HepG2 (cell line): ENCODE measurements around the gene GYS1. TPM values are rescaled to one million over a fixed set of nuclear protein-coding genes. Genes with fewer than 3 reads are reported as not detected.

Experiments used
- ADNP ChIP-seq: sonication (generic); formaldehyde crosslinking; IDR thresholded peaks from 2 replicates; pipeline ENCODE4 v1.4.0; 2020; ENCODE audit warnings: missing genetic modification reagents
- ATF3 ChIP-seq: sonication (generic); formaldehyde crosslinking; IDR thresholded peaks from 2 replicates; pipeline ENCODE4 v1.4.0; 2020; ENCODE audit warnings: missing genetic modification reagents
- FOXA3 ChIP-seq: IDR thresholded peaks from 2 replicates; pipeline ENCODE4 v1.6.1; 2016; ENCODE audit warnings: missing genetic modification reagents, missing compliant biosample characterization
- HMGXB3 ChIP-seq: sonication (generic); formaldehyde crosslinking; IDR thresholded peaks from 2 replicates; pipeline ENCODE4 v1.4.0; 2020; ENCODE audit warnings: missing genetic modification reagents, borderline replicate concordance
- HOXA9 ChIP-seq: sonication (generic); formaldehyde crosslinking; IDR thresholded peaks from 2 replicates; pipeline ENCODE4 v1.8.1; 2022; ENCODE audit warnings: missing genetic modification reagents, mild to moderate bottlenecking, moderate library complexity, borderline replicate concordance
- KDM5B ChIP-seq: sonication (generic); formaldehyde crosslinking; IDR thresholded peaks from 2 replicates; pipeline ENCODE4 v1.4.0; 2020; ENCODE audit warnings: missing genetic modification reagents, mild to moderate bottlenecking, borderline replicate concordance
- LRRFIP1 ChIP-seq: sonication (generic); formaldehyde crosslinking; conservative IDR thresholded peaks from 2 replicates; pipeline ENCODE4 v1.4.0; 2020; ENCODE audit warnings: missing genetic modification reagents
- MAZ ChIP-seq, 2 experiments: sonication (generic) in 1 of 2; formaldehyde crosslinking in 1 of 2; IDR thresholded peaks; 2 replicates each; pipeline versions ENCODE4 v1.5.0 to v1.6.1; 2012 to 2020; ENCODE audit warnings: low read depth in 2 of 2, mild to moderate bottlenecking in 2 of 2, borderline replicate concordance in 1 of 2, improper control_type of control experiment in 1 of 2, low read length in 1 of 2, missing genetic modification reagents in 1 of 2, moderate library complexity in 1 of 2
- NFYB ChIP-seq: sonication (generic); formaldehyde crosslinking; IDR thresholded peaks from 2 replicates; pipeline ENCODE4 v1.4.0; 2020; ENCODE audit warnings: missing genetic modification reagents
- NR2C2 ChIP-seq: sonication (generic); formaldehyde crosslinking; IDR thresholded peaks from 2 replicates; pipeline ENCODE4 v1.4.0; 2020; ENCODE audit warnings: missing genetic modification reagents, mild to moderate bottlenecking, moderate library complexity, borderline replicate concordance
- PHF21A ChIP-seq: sonication (generic); formaldehyde crosslinking; IDR thresholded peaks from 2 replicates; pipeline ENCODE4 v1.5.0; 2020; ENCODE audit warnings: mild to moderate bottlenecking, missing genetic modification reagents
- PLSCR1 ChIP-seq: sonication (generic); formaldehyde crosslinking; IDR thresholded peaks from 2 replicates; pipeline ENCODE4 v1.5.0; 2020; ENCODE audit warnings: missing genetic modification reagents, mild to moderate bottlenecking, borderline replicate concordance
- RFX3 ChIP-seq: IDR thresholded peaks from 2 replicates; pipeline ENCODE4 v1.6.1; 2016; ENCODE audit warnings: missing biosample characterization, missing genetic modification reagents
- ZBTB38 ChIP-seq: sonication (generic); formaldehyde crosslinking; IDR thresholded peaks from 2 replicates; pipeline ENCODE4 v1.5.1; 2020; ENCODE audit warnings: mild to moderate bottlenecking, missing genetic modification reagents
- ZBTB42 ChIP-seq: sonication (generic); formaldehyde crosslinking; IDR thresholded peaks from 2 replicates; pipeline ENCODE4 v1.5.0; 2020; ENCODE audit warnings: mild to moderate bottlenecking, missing genetic modification reagents
- ZNF230 ChIP-seq: sonication (generic); formaldehyde crosslinking; IDR thresholded peaks from 2 replicates; pipeline ENCODE4 v1.4.0; 2020; ENCODE audit warnings: mild to moderate bottlenecking, missing genetic modification reagents
- ZNF446 ChIP-seq: sonication (generic); formaldehyde crosslinking; IDR thresholded peaks from 2 replicates; pipeline ENCODE4 v1.5.0; 2020; ENCODE audit warnings: mild to moderate bottlenecking, missing genetic modification reagents
- ZNF451 ChIP-seq: sonication (generic); formaldehyde crosslinking; IDR thresholded peaks from 2 replicates; pipeline ENCODE4 v1.5.0; 2020; ENCODE audit warnings: mild to moderate bottlenecking, missing genetic modification reagents
- ZNF652 ChIP-seq: IDR thresholded peaks from 2 replicates; pipeline ENCODE4 v1.6.1; 2016; ENCODE audit warnings: low read depth, borderline replicate concordance
- ZNF83 ChIP-seq: sonication (generic); formaldehyde crosslinking; IDR thresholded peaks from 2 replicates; pipeline ENCODE4 v1.4.0; 2020; ENCODE audit warnings: missing genetic modification reagents, mild to moderate bottlenecking, borderline replicate concordance
- polyA plus RNA-seq, 8 experiments: library from polyadenylated mRNA; depleted of rRNA in 3 of 8; stranded (reverse) in 7 of 8; unstranded in 1 of 8; fragments of >200 nt; fragmentation: Illumina TruSeq in 4 of 8; extraction: Trizol in 4 of 8; gene quantifications; 2 replicates each; pipeline versions ENCODE4 v1.2.1 to v1.2.3, GENCODE V29; 2011 to 2016; ENCODE audit warnings: low read depth in 4 of 8, missing spikeins in 1 of 8, mixed read lengths in 1 of 8; ENCODE audit not compliant: insufficient read depth in 1 of 8
- total RNA-seq, 5 experiments: library from RNA; depleted of rRNA; stranded (reverse); fragments of >200 nt; fragmentation: Illumina TruSeq; extraction: Trizol; gene quantifications; 2 replicates each; pipeline ENCODE4 v1.2.3, GENCODE V29; 2016; ENCODE audit warnings: low read depth in 1 of 5

GYS1 gene
- total and polyA plus RNA-seq, 2 of the 13 experiments (the other 11 are each of a cell fraction or from before 2014, with no cell fraction given) = 18.4 to 42.1 TPM

- 0 out of 2 replicates have a peak, but pooled peaks have one; percentile 15 for TF ChIP-seq ZNF451
- peak; percentile 64 for TF ChIP-seq FOXA3
- peak; percentile 31; the same call in 1 of the 2 replicates for TF ChIP-seq PHF21A (CRISPR knock-in tag)
- no peak for TF ChIP-seq ZBTB42 (CRISPR knock-in tag)
- peak; percentile 60 for TF ChIP-seq NFYB (CRISPR knock-in tag)
- peak; percentile 77 for TF ChIP-seq NR2C2 (CRISPR knock-in tag)
- peak; percentile 52; the same call in 1 of the 2 replicates for TF ChIP-seq ZBTB38 (CRISPR knock-in tag)
- TF ChIP-seq ZNF83 (CRISPR knock-in tag) = 0 out of 2 replicates have a peak, but pooled peaks have one; percentile 19
- no peak for TF ChIP-seq HMGXB3
- TF ChIP-seq RFX3 = no peak
- TF ChIP-seq ADNP = no peak
- TF ChIP-seq MAZ (IDR thresholded peaks at IDR 0.05; ENCODE audit: borderline replicate concordance, low read depth, low read length) = no peak
- TF ChIP-seq MAZ (CRISPR knock-in tag; IDR thresholded peaks at IDR 0.05; ENCODE audit: low read depth) = peak; percentile 80; the same call in 1 of the 2 replicates
- peak; percentile 85 for TF ChIP-seq KDM5B (CRISPR knock-in tag)
- no peak for TF ChIP-seq LRRFIP1
- no peak for TF ChIP-seq PLSCR1
- 0 out of 2 replicates have a peak, but pooled peaks have one; percentile 54 for TF ChIP-seq HOXA9 (CRISPR knock-in tag)
- TF ChIP-seq ZNF446 (CRISPR knock-in tag) = no peak
- no peak for TF ChIP-seq ZNF652
- TF ChIP-seq ZNF230 (CRISPR knock-in tag) = no peak
- no peak for TF ChIP-seq ATF3
These were observed 38.4 kb downstream of the GYS1 start, which contains the start of gene BAX (continued) for GRCh38 chr19:48954595-48955307.
